ENCODE results near the gene MYH14. TPM values are rescaled to one million over a fixed set of nuclear protein-coding genes. Genes with fewer than 3 reads are reported as not detected.

MYH14 gene
- total RNA-seq, 4 donors from 2014 or later: 8.3 to 82.1 (median 12.4) TPM

DNA sequence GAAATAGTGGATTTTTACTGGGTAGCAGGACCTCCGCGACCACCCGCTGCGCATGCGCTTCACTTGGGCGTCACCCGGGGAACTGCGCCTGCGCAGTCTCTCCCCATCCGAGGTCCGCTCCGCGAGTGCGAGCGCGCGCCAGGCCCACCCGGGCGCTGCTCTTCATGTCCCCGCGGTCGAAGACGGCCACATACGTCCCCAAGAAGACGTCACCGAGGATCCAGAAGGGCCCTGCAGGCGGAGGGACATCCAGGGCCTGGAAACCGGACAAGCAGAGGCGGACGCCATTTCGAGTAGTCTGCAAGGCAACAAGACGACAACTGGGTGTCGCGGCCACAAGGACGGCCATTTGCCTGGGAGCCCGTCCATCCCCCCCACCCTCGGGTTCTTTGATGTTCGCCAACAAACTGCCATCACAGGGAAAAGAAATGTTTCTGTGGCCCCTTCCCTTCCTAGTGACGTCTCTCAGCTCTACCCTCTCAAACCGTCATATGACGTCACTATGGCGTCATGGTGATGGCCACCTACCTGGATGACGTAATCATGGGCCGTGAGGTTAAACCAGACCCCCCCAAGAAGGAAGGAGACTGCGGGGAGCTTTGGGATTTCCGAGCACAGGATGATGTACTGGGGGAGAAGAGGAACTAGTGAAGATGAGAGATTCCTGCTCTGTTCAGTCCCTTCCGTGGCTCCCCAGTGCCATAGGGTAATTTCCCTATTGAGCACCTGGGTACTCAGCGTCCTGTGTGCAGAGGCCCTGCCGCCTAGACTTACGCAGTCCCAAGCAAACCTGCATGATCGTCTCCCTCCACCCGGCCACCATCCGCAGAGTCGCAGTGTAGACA, 155.3 kb downstream of the MYH14 start:
- TF ChIP-seq, protein P1, sequence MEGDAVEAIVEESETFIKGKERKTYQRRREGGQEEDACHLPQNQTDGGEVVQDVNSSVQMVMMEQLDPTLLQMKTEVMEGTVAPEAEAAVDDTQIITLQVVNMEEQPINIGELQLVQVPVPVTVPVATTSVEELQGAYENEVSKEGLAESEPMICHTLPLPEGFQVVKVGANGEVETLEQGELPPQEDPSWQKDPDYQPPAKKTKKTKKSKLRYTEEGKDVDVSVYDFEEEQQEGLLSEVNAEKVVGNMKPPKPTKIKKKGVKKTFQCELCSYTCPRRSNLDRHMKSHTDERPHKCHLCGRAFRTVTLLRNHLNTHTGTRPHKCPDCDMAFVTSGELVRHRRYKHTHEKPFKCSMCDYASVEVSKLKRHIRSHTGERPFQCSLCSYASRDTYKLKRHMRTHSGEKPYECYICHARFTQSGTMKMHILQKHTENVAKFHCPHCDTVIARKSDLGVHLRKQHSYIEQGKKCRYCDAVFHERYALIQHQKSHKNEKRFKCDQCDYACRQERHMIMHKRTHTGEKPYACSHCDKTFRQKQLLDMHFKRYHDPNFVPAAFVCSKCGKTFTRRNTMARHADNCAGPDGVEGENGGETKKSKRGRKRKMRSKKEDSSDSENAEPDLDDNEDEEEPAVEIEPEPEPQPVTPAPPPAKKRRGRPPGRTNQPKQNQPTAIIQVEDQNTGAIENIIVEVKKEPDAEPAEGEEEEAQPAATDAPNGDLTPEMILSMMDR (IDR thresholded peaks at IDR 0.05; ENCODE audit: low read depth): no peak

GRCh38 chr19:50359328-50359818, 156.0 kb downstream of the MYH14 start:
- TF ChIP-seq, protein P1 (IDR thresholded peaks at IDR 0.05; ENCODE audit: low read depth): no peak

Small RNA genes within 50 kb of the gene (small RNA-seq; reads per million reads assigned to genes)
- not detected for gene RF00017

Other genes with a start within 250 kb of the MYH14 start
- gene SIGLEC11, start 242.4 kb upstream of the MYH14 start, total RNA-seq: 1 to 10 TPM in 3 of 4 donors, under 1 TPM in 1; 0.65 to 6.6 (median 2.7) TPM
- gene VRK3, start 178.2 kb upstream of the MYH14 start, total RNA-seq: 10 to 100 TPM; 16.5 to 29.8 (median 26.8) TPM
- 10 to 100 TPM in 2 of 4 donors, 1 to 10 TPM in 2; 8.0 to 12.4 (median 9.5) TPM for gene ZNF473, start 177.6 kb upstream of the MYH14 start, total RNA-seq
- not detected for gene IZUMO2, start 40.3 kb upstream of the MYH14 start, total RNA-seq
- under 1 TPM; 0.16 to 0.75 (median 0.28) TPM for gene KCNC3, start 125.8 kb downstream of the MYH14 start, total RNA-seq
- 1 to 10 TPM in 1 of 4 donors, under 1 TPM in 2, not detected in 1; 0.66 to 1.3 (median 0.85) TPM for gene NAPSA, start 162.0 kb downstream of the MYH14 start, total RNA-seq
- gene NR1H2, start 172.8 kb downstream of the MYH14 start, total RNA-seq: 10 to 100 TPM; 39.9 to 95.9 (median 75.3) TPM
- 10 to 100 TPM in 3 of 4 donors, 1 to 10 TPM in 1; 4.1 to 15.6 (median 10.9) TPM for gene POLD1, start 180.7 kb downstream of the MYH14 start, total RNA-seq
- not detected for gene SPIB, start 215.3 kb downstream of the MYH14 start, total RNA-seq
- gene MYBPC2, start 229.3 kb downstream of the MYH14 start, total RNA-seq: not detected

Data from subcutaneous adipose tissue (tissue), 4 donors.